HG02623 (cell line): ENCODE data around the gene HYDIN.
"Not testable (repeated sequence)": the region's sequence is repeated elsewhere in the genome, so short reads cannot be mapped to it uniquely, and the experiment has no call there.

Source experiments
- ATAC-seq: cut with Tn5 transposase; IDR thresholded peaks from one replicate; pipeline ENCODE4 v1.9.1; 2021; ENCODE audit warnings: moderate library complexity; ENCODE audit not compliant: unreplicated experiment

HYDIN gene

GRCh38 chr16:71226229-71227141, 4.0 kb downstream of the HYDIN start:
- ATAC-seq: no peak

DNA sequence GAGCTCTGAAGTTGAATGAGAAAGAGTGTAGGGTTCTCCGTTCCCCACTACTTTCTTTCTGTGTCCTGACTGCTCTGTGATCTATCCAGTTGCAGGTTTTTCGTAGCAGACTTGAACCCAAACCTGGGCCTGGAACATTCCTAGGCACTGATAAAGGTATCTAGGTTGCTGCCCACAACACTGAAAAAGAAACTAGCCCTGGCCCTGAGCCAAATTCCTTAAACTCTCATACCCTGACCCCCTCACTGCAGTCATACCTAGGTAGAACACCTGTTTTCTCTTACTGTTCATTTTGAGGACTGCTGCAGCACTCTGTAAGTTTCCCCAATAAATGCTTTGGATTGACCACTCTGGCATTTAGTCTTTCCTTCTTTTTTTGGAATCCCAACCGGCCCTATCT, 5.4 kb downstream of the HYDIN start:
- no peak for ATAC-seq

- ATAC-seq: no peak
These were observed 12.1 kb downstream of the HYDIN start for GRCh38 chr16:71218306-71218963.

GRCh38 chr16:71217506-71217905, 13.0 kb downstream of the HYDIN start:
- no peak for ATAC-seq

DNA sequence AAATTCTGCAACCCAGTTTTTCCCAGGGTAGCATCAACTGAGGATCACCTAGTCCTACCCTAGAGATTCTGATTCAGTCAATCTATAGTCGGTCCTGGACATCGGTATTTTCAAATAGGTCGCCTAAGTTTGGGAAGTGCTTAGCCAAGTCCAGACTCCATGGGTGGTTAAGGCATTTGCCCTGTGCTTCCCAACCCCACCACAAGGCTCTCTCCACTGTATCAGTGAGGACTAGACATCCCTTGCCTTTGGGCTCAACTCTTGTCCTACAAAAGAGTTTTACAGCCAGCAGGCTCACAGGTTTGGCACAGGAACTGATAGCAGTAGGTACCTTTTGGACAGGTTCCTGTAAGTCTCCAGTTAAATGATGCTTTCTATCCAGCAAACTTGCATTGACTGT, 13.8 kb downstream of the HYDIN start:
- ATAC-seq: no peak

DNA sequence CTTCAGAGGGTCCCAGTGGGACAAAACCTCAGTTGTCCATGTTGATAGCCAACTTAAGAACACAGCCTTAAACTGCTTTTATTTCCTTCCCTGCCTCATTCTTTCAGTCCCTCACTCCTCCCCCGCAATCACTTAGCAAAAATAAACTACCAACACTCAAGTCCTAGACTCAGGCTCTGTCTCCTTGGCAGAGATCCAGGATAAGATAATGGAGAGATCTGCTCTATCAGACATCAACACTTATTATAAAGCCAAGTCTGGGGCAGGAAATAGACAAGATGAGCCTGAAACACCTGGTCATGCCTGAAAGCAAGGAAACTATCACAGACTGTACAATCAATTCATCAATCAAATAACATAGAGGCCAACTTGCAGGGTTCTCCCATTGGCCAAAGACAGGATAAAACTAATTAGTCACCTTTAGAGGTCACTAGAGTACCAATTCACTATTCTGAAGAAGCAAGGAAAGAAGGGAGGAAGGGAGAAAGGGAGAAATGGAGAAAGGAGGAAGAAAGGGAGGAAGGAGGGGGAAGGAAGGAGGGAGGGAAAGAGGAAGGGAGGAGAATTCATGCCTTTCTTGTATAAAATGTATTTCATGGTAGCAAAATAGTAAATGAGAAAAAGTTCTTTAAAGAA, 15.7 kb downstream of the HYDIN start:
- ATAC-seq: no peak

DNA sequence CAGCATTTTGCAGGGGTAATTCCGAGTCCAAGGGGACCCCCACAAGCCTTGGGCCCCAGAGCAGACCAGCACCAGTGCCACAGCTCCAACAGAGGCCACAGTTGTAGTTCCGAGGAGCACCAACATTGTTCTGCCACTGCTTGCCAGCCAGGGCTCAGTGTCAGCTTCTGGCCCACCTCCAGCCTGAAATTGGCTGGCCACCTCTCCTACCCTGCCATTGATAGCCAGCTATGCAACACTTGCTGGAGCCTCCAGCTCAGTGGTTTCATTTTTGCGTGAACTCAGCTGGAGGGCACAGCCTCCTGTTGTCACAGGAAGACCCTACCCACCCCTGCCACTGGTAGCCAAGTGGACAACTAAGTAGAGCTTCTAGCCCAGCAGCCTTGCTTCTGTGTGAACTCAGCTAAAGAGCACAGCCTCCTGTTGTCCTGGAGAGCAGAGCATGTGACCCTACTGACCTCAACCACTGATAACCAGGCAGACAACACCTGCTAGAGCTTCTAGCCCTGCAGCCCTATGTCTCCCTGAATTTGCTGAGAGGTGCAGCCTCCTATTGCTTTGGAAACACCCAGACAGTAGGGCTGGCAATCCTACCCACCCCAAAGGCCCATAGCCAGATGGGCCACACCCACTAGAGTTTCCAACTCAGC, 24.9 kb downstream of the HYDIN start:
- no peak for ATAC-seq

DNA sequence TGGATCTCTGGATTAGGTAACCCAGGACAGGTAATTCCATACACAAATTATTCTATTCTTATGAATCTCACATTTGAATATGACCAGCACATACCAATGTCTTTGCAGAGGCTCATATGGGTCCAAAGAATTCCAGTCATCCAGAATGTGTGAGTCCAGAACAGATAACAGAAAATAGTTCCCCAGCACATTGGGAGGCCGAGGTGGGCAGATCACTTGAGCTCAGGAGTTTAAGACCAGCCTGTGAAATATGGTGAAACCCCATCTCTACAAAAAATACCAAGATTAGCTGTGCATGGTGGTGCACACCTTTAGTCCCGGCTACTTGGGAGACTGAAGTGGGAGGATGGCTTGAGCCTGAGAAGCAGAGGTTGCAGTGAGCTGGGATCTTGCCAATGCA, 26.9 kb downstream of the HYDIN start:
- no peak for ATAC-seq

DNA sequence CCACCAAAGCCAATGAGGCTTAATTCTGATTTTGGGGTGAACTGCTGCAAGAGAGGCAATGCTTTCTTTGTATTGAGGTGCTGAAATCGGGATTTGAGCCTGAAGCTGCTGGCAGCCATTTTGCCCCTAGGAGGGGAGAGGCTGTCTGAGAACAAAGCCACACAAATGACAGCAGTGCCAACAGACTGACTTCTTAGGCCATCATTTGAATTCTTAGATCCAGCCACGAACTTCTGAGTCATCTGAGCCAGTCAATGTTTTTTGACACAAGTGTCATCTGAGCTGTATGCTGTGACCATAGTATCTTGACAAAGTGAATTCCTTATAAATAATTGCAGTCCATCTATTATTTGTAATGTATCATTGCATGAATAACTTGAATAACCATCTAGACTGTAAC, 29.0 kb downstream of the HYDIN start:
- ATAC-seq: no peak

DNA sequence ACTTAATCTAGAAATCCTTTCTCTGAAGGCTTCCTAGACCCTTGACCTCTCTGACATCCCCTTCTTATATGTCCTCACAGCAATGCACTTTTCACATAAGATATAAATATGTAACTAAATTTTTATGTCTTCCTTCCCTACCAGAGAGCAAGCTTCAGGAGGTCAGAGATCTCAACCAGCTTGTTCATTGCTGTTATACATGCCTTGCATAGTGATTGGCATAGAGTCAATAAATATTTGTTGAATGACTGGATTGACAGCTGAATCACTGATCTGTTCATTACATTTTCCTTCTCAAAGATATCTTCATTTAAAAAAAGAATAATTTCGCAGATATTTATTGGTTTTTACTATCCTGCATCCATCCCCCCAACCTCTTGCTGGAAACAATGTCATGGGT, 29.5 kb downstream of the HYDIN start:
- ATAC-seq: no peak

DNA sequence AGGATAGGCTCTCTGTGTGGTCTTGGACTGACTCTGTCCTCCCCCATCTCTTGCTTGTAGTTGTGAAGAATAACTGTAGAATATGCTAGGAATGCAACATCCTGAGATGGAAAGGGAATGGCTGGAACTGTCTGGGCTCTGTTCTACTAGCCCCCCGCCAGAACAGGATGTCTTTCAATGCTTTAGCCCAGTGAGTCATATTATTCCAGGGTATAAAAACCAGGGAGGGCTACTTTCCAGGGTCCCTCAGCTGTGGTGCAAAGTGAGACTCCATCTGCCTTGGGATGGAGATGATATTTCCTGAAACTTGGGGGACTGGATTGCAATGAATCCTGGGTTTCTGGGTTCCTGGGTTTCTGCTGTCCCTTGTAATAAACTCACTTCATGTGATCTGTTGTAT, 32.1 kb downstream of the HYDIN start:
- no peak for ATAC-seq

GRCh38 chr16:71192387-71192786, 38.1 kb downstream of the HYDIN start:
- no peak for ATAC-seq

GRCh38 chr16:71188956-71189712, 41.4 kb downstream of the HYDIN start:
- no peak for ATAC-seq

GRCh38 chr16:71185347-71185746, 45.2 kb downstream of the HYDIN start:
- no peak for ATAC-seq

DNA sequence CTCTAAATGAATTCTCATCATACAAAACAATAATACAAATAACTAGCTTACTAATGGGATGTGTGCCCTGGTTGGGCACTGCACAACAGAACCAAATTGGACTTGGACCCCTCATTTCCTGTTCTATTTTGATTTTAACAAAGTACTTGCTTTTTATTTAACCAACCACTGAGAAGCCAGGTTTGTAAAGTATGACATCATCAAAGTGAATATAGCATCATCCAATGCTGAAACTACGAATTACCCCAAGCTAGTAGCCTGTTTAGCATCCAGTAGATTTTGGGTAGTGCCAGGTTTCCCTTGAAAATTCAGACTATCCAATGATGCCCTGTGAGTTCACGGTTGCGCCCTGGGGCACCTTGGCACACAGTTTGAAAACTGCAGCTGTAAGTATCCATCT, 51.0 kb downstream of the HYDIN start:
- no peak for ATAC-seq

GRCh38 chr16:71172481-71173207, 57.9 kb downstream of the HYDIN start:
- no peak for ATAC-seq

DNA sequence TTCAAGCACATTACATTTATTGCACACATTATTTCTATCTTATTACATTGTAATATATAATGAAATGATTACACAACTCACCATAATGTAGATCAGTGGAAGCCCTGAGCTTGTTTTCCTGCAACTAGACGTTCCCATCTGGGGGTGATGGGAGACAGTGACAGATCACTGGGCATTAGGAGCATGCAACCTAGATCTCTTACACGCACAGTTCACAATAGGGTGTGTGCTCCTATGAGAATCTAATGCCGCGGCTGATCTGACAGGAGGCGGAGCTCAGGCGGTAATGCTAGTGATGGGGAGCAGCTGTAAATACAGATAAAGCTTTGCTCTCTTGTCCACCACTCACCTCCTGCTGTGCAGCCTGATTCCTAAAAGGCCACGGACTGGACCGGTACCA, 69.5 kb downstream of the HYDIN start:
- not testable (repeated sequence) for ATAC-seq

DNA sequence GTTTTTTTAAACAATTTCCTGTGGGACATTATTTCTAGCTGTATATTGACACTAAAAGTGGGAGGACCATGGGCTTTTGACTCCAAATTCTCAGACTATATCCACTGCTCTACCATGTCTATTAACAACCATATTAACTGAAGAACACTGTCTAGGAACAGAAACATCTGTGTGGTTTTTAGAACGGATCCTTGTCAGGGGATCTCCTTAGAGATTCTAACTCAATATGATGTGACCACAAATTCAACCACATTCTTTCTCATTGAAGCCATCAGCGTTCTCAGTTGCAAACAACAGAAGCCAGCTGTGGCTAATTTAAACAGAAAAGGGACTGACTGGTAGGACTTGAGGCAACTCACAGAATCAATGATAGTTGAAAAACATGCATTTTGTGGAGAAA, 73.2 kb downstream of the HYDIN start:
- not testable (repeated sequence) for ATAC-seq

- not testable (repeated sequence) for ATAC-seq
These were observed 77.2 kb downstream of the HYDIN start for GRCh38 chr16:71153329-71153728.

DNA sequence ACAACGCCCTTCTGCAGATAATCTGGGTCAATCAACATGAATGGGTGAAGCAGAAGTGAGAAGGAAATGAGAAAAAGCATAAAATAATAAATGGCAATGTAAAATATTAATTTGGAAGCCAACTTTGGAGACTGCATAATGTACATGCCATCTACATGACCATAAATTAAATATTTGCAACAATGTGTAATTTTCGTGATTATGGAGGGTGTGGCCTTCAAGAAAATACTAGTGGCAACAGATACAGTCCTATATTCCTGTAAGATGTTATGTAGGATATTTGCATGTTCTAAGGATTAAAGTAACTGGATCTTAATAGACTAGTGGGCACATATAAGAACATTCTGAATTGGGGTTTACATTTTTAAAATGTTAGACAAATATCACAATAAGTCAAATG, 78.9 kb downstream of the HYDIN start:
- ATAC-seq: not testable (repeated sequence)
